ENCODE measurements around the gene SIGLEC12.
"Not testable (repeated sequence)": the region's sequence is repeated elsewhere in the genome, so short reads cannot be mapped to it uniquely, and the experiment has no call there.

SIGLEC12 gene

DNA sequence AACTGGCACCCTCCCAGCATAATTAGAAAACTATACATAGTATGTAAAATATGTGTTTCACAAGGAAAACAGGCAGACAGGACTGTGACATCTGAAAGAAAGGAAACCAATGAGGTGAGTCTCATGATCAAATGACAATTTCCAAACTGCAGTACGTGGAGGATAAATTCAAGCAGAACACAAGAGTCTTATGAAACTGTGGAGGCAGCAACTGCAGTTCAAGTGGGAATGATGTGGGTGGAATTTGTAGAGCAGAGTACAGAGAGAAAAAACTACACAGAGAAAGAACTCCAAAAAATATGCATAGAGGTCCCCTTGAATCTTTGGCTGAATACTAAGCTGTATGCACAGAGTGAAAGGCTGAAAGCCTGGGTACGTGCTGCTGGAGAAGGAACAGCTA, 20.2 kb upstream of the SIGLEC12 start:
- DNase-seq = no peak

DNA sequence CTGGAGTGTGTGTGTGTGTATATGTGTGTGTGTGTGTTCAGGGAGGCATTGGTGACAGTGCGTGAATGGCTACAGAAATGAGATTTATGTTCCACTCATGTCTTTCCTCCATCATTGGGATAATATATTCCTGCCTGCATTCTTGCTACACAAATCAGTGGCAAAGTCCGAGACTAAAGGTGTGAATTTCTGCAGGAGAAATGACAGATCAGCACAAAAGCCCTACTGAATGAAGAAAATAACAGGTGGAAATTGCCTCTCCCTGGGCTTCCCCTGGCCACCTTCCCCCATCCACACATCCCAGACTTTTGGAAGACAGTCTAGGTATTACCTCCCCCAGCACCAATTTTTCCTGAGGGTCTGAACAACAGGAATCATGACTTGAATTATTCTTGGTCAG, 19.8 kb upstream of the SIGLEC12 start:
- DNase-seq = no peak

DNA sequence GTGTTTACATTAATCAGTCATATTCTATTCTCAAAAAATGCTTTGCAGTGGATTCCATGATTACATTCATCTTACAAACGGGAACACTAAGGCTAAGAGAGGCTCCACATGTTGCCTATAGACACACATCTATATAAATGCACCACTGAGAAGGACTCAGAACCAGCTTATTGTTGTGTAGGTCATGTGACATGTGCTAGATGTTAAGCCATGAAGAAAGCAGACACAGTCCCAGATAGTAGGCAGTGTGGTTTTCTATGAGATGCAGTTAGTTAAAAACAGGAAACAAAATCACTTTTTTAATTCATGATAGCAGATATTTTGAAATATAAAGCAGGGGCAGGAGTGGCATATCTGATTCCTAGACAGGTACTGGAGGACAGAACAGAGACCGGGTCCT, 19.1 kb upstream of the SIGLEC12 start:
- DNase-seq = no peak

DNA sequence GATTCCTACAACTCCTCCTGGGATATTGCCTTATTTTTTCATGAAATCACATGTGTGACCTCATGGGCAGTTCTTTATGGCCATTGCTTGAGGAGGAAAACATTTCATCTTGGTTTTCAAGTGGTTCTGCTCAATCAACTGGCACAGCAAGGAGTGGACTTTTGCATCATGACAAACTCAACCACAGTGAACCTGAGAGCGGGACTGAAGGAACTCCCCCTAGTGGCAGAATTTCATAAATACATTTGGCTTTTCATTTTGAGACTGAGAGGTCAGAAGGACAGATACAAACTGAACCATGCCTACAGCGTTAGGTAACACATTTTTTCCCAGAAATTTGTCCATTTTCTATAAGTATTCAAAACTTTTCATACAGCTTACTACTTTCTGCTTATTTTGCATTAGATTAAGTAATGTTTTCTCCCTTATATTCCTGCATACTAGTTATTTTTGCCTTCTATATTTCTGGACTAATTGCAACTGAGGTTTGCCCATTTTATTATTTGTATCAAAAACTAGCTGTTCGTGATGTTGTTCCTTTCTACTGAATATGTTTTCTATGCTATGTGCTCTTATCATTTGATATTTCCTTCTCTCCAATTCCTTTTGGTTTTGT, 13.4 kb upstream of the SIGLEC12 start:
- no peak for DNase-seq

DNA sequence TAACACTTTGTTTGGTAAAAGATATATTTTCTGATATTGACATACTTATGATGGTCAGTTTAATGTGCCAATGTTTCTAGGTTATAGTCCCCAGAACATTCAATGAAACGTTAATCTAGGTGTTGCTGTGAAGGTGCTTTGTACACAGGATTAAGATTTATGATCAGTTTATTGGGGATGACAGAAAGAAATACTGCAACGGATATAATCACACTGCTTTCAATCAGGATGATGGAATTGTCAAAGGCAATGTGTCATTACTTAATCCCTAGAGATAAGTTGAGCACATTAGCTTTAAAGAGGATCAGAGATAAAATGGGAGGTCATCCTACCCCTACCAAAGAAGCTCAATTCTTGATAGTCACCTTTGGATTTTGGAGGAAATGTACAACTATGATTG, 12.4 kb upstream of the SIGLEC12 start:
- DNase-seq = no peak

DNA sequence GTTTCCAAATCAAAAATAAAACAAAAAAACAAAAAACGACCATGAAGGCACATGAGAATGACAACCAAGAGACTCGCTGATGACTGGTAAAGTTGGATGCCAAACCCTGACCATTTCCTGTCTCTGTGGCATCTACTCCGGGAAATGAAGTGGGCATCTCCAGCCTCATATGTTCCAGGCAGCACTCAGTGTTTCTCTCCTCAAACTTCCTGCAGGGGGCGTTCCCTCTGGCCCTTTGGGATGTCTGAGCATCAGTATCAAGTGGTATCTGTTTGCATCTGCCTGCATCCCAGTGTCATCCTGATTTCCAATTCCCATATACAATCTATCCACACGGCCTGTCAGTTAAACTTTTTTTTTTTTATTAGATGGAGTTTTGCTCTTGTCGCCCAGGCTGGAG, 9.8 kb upstream of the SIGLEC12 start:
- DNase-seq = no peak

DNA sequence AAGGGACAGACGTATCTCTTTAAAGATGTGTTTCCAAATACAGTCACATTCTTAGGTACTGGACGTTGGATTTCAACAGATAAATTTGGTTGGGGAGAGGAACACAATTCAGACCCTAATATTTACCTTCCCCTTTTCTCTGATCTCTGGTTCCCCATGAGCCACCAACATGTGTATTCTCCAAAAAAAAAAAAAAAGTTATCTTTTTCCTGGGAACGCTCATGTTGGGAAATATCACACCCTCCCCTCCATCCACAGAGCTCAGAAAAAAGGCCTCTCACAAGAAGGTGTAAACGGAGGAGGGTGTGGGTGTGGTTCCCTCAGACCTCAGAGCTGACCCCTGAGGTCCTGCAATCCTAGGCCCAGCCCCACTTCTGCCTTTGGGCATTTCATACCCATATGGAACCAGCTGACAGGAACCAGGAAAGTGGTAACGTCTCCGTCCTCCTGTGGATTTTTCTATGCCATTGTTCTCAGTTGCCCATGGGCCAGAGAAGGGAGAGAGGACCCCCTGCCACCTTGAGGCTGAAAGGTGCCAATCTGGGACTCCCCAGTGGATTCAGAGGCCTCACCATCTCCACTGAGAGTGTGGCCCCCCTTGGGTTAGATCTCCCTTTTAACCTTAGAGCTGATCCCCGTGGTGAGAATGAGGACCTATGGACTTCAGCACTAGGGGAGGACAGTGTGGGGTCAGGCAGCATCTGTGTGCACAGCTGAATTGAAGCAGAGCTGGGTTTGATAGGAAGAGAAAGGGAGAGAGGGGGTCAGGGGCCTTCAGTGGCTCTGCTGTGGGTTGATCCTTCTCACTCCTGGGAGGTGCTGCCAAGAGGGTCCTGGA, 8.4 kb upstream of the SIGLEC12 start:
- no peak for DNase-seq

DNA sequence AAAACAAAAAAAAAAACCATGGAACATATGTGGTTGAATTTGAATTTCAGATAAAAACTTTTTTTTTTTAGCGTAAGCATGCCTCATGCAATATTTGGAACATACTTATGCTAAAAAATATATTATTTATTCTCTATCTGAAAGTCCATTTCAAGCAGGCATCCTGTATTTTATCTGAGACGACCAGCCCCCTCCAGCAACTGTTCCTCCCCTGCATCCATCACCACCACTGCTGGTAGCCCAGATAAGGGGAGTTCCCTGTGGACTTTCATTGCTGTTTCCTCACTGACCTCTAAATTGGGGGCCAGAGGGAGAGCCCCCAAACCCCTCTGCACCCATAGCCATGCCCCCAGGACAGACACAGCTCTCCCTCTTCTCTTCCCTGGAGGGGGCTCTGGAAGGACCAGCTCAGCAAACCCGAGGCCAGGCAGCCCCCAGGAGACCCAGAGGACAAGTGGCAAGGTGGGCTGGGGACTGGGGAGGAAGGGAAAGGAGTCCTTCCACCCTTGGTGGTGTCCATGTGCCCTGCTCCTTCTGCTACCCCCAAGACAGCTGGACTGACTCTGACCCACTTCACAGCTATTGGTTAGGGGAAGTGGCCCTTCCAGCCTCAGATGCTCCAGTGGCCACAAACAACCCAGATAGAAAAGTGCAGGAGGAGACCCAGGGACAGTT, 6.6 kb upstream of the SIGLEC12 start:
- no peak for DNase-seq

DNA sequence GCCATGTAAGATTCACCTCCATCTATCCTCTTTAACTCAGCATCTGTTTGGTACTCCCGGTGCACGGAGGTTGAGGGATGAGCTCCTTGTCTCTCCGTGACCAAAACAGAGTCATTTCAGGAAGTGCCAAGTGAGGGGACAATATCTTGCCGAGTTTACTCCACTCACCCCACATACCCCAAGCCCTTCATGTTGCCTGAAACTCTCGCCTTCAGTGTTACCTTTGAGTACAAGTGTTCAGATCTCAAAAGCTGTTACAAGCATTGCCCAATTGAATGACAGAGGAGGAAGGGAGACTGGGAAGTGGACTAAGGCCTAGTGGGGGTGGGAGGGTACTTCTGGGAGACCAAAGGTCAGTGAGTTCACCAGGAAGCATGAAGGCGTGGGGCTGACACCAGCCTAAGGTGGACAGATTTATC, 6.0 kb upstream of the SIGLEC12 start:
- no peak for DNase-seq

DNA sequence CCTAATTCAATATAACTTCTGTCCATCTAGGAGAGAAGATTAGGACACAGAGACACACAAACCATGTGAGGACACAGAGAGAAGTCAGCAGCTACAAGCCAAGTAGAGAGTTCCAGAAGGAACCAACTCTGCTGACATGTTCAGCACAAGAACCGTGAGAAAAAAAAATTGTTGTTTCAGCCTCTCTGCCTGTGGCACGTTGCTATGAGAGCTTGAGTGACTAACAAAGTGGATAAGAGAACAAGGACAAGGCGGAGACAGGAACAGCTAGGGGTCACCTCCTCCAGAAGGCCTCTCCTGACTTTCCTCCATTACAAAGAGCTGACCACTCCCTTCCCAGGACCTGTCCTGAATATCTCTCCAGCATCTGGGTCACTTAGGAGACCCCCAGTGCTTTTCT, 5.6 kb upstream of the SIGLEC12 start:
- no peak for DNase-seq

DNA sequence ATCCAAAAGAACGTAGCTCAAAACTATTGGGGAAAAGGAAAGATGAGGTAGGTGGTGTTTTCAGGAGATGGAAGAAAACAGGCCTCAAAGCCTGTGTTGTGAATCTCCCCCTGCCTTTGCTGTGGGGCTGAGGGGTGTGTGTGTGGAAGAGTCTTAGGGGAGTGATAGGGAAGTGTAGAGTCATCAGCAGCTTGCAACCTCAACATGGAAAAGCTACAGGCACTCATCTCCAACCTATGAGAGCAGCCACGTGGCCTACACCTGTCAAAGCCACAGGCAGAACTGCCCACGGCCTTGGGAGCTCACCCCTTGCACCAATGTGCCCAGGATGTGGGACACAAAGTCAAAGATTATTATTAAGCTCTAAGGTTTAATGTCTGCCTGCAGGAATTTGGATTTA, 4.3 kb upstream of the SIGLEC12 start:
- DNase-seq = no peak

DNA sequence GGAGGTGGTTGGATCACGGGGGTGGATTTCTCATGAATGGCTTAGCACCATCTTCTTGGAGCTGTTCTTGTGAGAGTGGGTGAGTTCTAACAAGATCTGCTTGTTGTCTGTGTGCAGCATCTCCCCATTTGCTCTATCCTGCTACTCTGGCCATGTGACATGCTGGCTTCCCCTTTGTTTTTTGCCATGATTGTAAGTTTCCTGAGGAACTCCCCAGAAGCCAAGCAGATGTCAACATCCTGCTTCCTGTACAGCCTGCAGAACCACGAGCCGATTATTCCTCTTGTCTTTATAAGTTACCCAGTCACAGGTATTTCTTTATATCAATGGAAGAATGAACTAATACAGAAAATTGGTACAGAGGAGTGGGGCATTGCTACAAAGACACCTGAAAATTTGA, 2.3 kb upstream of the SIGLEC12 start:
- no peak for DNase-seq

DNA sequence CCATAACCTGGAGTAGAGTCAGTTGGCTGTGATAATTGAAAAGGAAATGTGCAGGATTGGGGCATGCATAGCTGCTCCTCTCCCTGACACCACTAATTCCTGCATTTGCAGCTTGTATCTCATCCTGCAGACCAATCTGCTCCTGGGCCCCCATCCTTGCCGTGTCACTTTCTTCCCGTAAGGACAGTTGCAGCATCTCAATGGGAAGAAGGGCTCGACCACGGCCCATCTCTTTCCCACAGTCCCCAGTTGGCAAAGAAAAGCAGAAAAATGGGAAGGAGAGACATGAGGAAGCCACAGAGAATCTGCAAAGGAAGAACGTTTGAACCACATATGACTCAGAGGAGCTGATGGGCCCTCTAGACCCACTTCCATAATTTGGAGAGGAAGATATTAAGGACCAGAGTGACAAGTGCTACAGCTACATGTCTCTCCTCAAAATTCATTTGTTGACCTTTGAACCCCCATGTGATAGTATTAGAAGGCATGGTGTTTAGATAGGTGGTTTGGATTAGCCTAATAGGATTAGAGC, 1.8 kb upstream of the SIGLEC12 start:
- no peak for DNase-seq

DNA sequence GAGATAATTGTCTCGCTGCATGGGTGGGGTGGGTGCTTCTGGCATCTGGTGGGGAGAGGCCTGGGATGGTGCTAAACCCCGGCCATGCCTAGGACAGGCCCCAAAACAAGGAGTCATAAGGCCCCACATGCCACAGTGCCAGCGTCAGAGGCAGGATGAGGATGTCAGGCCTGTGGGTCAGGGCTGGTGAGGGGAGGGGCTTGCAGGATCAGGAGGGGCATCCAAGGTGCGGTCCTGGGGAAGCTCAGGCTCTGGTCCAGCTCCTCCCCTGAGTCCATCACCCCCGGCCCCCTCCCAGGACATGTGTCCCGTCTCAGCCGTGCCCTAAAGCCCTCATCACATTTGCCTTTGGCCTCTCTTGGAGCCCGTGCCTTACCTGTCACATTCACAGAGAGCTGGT, 669 bp downstream of the SIGLEC12 start:
- not testable (repeated sequence) for DNase-seq

DNA sequence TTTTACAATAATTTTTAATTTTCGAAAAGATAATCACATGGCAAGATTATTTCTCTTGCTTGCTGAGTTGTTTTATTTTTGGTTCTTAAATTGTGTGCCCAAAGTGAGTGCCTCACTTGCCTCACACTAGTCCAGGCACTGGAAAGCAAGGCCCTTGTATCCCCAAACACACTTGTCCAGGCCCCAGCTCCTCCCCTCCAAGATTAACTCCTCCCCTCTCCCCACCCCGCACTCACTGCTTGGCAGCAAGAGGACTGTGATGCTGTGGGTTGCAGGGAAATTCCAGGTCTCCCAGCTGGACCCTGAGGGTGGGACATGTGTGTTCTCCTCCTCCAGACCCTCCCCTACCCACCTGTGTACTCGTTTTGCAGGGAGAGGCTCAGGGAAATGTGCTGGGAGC, 3.9 kb downstream of the SIGLEC12 start:
- no peak for DNase-seq

DNA sequence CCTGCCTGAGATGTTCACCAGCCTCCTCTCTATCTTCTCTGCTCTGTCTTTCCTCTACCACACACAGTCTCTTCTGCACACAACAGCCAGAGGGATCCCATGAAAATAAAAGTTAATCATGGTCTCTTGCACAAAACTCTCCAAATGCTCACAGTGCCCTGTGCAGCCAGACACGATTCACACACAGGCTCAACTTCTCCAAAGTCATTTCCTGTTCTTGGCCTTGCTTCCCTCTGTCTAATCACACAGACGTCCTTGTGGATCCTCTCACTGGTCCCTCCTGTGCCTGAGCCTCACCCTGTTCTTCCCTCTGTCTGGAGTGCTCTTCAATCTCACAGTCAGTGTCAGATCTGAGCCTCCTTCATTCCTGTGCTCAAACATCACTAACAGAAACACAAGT, 7.8 kb downstream of the SIGLEC12 start:
- no peak for DNase-seq

DNA sequence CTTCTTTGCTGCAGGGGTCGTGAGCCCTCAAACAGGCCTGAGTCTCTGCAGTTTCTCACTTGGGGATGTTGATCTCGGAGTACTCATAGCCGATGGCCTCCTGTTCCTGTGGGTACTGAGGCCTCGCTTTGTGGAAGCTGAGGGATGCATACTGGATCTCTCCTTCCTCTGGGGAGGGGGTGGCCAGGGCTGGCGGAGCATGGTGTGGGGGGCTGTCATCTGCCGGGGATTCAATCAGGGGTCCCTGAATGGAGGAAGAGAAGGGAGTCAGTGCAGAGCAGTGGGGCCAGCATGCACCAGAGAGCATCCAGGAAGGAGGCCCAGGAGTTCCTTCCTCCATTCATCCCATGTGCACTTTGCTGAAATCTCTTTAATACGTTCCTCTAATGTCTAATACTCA, 10.0 kb downstream of the SIGLEC12 start:
- DNase-seq = no peak

DNA sequence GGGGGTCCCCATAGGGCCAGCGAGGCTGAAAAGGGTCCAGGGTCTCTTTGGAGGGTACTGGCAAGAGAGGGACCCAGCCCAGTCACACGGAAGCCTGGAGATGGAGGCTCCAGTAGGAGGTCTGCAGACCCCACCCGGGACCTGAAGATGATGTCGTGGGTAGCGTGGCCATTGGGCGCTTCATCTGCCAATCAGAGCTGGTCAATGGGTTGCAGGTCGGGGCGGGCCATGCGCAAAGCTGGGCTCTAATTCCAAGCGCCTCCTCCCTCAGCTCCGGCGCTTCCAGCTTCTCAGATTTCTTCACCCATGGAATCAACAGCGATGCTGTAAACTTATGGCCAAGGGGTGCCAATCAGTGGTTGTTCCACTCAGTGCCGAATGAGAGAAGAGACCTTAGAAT, 10.9 kb downstream of the SIGLEC12 start:
- no peak for DNase-seq

DNA sequence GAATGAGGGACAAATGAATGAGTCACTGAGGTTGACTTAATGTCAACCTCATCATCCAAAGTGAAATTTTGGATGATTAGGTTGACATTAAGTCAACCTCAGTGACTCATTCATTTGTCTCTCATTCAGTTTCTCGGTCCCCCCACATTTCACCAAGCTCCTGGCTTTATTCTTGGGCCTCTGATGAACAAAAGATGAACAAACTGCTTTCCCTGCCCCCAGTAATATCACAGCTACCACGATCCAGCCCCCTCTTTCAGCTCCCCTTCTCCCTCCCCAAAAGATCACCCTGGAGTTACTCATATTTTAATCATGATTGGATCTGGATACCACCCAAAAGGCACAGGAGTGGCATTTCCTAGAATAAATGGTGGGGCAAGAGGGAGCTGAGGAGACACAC, 12.5 kb downstream of the SIGLEC12 start:
- DNase-seq = no peak

DNA sequence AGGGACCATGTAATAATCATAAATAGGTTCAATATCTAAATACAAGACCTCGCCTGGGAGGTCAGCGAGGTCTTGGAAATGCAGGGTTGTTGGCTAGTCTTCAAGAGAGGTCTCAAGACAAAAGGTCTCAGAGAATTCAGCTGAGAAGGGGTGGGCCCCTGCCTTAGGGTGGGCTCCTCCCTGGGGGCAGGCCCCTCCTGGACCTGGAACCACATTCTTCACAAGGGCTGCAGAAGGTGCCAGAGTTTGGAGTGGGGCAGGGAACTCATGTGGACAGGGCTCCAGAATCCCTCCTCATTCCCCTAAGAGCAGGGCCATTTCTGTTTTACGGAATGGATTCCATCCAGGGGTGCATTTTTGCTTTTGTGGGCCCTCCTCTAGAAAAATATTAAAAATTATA, 13.1 kb downstream of the SIGLEC12 start:
- no peak for DNase-seq

DNA sequence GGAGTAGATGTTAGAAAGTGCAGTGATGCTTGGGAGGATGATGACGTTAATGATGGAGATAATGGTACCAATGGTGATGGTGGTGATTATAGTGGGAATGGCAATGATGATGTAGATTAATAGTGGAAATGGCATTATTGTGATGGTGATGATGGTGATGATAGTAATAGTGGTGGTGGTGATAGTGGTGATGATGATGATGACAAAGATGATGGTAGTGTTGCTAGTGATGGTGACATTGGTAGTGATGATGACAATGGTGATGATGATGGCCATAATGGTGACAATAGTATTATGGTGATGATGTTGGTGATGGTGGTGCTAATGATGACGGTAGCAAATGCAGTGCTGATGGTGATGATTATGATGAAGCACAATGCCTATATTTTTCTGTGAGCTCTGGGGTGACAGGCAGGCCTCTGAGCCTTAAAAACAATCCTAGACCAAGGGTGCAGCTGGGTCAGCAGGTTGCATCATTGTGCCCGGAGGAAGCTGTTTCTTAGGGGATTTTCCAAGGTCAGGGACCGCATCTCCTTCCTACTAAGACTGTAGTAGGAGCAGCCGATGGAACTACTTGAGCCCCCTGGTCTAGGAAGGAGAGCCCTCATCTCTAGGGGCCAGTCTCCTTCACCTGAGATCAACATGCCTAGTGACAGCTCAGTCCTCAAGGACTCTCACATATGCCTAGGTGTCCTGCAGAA, 15.5 kb downstream of the SIGLEC12 start:
- DNase-seq = no peak

DNA sequence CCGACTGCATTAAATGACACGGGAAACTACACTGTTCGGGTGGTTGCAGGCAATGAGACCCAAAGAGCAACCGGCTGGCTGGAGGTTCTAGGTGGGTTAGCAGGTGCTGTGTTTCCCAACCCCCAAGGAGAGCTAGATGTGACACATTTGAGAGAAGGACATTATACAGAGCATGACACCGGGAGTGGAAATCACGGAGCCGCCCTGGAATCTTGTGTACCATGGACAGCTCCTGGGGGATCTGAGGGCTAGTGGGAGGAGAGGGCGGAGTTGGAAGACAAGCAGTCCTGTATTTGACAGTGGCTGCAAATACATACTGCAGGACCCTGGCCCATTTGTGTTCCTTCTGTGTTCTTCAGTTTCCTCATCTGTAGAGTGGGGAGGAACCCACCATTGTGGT, 21.0 kb downstream of the SIGLEC12 start:
- DNase-seq = no peak

Data from NCI-H1417 treated with DMSO at 0.1 percent for 48 hours (cell line).